Measurements from ENCODE around the gene DEAF1. TPM values are rescaled to one million over a fixed set of nuclear protein-coding genes. Genes with fewer than 3 reads are reported as not detected.

The DEAF1 gene
- total RNA-seq, 4 donors from 2014 or later = 14.8 to 42.4 (median 25.2) TPM

DNA sequence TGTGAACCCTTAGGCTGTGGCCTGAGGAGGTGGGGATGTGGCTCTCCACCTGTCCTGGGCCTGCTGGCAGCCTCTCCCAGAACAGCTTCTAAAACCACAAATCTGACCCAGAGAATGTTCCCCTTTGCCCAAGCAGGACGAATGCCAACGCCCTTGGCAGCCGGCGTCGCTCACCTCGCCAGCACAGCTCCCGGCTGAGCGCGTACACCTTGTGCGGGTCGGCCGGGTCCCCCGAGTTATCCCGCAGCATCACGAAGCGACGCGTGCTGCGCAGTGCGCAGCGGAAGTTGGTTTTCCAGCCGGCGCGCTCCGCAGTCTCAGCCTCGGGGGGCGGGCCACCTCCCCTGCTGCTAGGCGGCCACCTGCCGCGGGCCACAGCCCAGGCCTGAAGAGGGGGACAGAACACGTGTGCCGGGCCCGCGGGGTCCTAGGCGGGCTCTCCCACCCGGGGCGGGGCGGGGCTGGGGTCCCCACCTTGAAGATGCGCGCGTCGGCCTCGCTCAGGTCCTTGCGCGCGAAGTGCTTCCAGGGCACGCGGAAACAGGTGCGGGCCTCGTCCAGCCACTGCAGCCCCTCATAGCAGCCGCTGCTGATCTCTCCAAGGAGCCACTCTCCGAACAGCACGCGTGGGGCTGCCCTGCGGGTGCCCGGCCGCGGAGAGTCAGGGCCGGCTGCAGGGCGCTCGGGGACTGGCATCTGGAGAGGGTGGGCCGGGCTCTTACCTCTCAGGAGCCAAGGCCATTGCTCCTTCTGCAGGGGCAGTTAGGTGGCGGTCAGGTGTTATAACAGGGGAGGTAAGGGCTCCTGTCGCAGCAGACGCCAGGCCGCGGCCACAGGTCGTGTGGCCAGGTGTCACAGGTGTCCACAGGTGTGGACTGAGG lies 80.2 kb downstream of the DEAF1 start:
- H3K36me3 ChIP-seq = peaks cover 0 to 30% of the 10 kb centered on the region in 2 donors
- intact Hi-C loops (cut with DNase I; ENCODE audit: low total_unique reads) = loop anchor here (2.0 kb wide), 1 partner anchor 46 kb away; no protein-coding TSS in a partner anchor
- peaks cover 40 to 43% of the 10 kb centered on the region in 2 donors for H3K4me1 ChIP-seq
- in situ Hi-C loops (cut with MboI; ENCODE audit: low sequenced_read_pairs in 4 of 4) = no loop called here
- peak overlapping the region; percentile 91 to 94 (median 93) for H3K27ac ChIP-seq
- no peak for TF ChIP-seq CTCF (IDR thresholded peaks at IDR 0.05 in 4 of 5, conservative IDR thresholded peaks at IDR 0.05 in 1 of 5)
- no peak for TF ChIP-seq POLR2A (IDR thresholded peaks at IDR 0.05)
- no peaks in the 10 kb centered on the region for H3K9me3 ChIP-seq
- ATAC-seq = peak; percentile 27 to 51
- peak; percentile 62 to 80 for DNase-seq
- peak overlapping the region; percentile 66 to 85 (median 77) for H3K4me3 ChIP-seq
- no peaks in the 10 kb centered on the region for H3K27me3 ChIP-seq

GRCh38 chr11:614021-614622 lies 80.9 kb downstream of the DEAF1 start:
- H3K4me3 ChIP-seq = peak overlapping the region in 2 of 4 donors; percentile 82 to 85
- no peak for TF ChIP-seq CTCF (IDR thresholded peaks at IDR 0.05 in 4 of 5, conservative IDR thresholded peaks at IDR 0.05 in 1 of 5)
- TF ChIP-seq POLR2A (IDR thresholded peaks at IDR 0.05) = no peak

DNA sequence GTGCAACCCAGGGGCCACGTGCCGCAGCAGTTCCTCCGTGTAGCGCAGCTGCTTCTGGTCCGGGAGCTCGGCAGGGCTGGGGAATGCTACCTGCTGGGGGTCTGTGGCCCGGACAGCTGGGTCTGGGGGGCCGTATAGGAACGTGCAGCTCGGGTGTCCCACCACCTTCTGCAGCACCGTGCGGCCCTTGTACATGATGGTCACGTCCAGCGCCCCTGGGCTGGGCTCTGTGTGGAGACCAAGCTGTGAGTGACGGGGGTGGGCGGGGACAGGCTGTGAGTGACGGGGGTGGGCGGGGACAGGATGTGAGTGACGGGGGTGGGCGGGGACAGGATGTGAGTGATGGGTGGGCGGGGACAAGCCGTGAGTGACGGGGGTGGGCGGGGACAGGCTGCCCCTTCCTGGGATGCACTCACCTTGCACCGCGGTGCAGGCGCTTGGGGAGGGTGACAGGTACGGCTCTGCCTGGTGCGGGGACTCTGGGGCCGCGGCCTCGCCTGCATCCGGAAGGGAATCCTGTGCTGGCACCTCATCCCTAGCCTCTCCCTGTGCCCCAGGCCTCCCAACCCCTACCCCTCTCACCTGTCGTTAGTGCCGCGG lies 81.6 kb downstream of the DEAF1 start:
- DNase-seq = peak in 1 of 2 donors; percentile 73
- peaks cover 40 to 43% of the 10 kb centered on the region in 2 donors for H3K4me1 ChIP-seq
- TF ChIP-seq POLR2A (IDR thresholded peaks at IDR 0.05) (no peak), CTCF (IDR thresholded peaks at IDR 0.05 in 4 of 5, conservative IDR thresholded peaks at IDR 0.05 in 1 of 5) (no peak)
- peaks cover 0 to 44% of the 10 kb centered on the region in 2 donors for H3K36me3 ChIP-seq
- H3K9me3 ChIP-seq = no peaks in the 10 kb centered on the region
- H3K4me3 ChIP-seq = peak overlapping the region in 1 of 4 donors; percentile 82
- ATAC-seq = no peak
- no peaks in the 10 kb centered on the region for H3K27me3 ChIP-seq
- intact Hi-C loops (cut with DNase I; ENCODE audit: low total_unique reads) = no loop called here
- in situ Hi-C loops (cut with MboI; ENCODE audit: low sequenced_read_pairs in 4 of 4) = no loop called here
- peak overlapping the region; percentile 91 to 94 (median 94) for H3K27ac ChIP-seq

More at GRCh38 chr11:614021-614622, 80.9 kb downstream of the DEAF1 start:
- H3K9me3 ChIP-seq = no peaks in the 10 kb centered on the region
- ATAC-seq (no peak), DNase-seq (no peak)
- in situ Hi-C loops (cut with MboI; ENCODE audit: low sequenced_read_pairs in 4 of 4) (no loop called here), intact Hi-C loops (cut with DNase I; ENCODE audit: low total_unique reads) (loop anchor here (2.0 kb wide), 1 partner anchor 45 kb away; no protein-coding TSS in a partner anchor)
- peak overlapping the region; percentile 91 to 94 (median 93) for H3K27ac ChIP-seq
- H3K4me1 ChIP-seq = peaks cover 40 to 43% of the 10 kb centered on the region in 2 donors
- H3K27me3 ChIP-seq = no peaks in the 10 kb centered on the region
- H3K36me3 ChIP-seq = peaks cover 0 to 37% of the 10 kb centered on the region in 2 donors

- H3K4me3 ChIP-seq = no peak overlapping the region
- intact Hi-C loops (cut with DNase I; ENCODE audit: low total_unique reads) = loop anchor here (1.0 kb wide), 2 partner anchors 15 to 36 kb away; no protein-coding TSS in a partner anchor
These were observed 82.1 kb downstream of the DEAF1 start for GRCh38 chr11:612961-613300.

More at GRCh38 chr11:612961-613300, 82.1 kb downstream of the DEAF1 start:
- Histone ChIP-seq H3K27me3 (no peaks in the 10 kb centered on the region), H3K36me3 (peaks cover 0 to 49% of the 10 kb centered on the region in 2 donors), H3K27ac (peak overlapping the region; percentile 87 to 94 (median 92)), H3K4me1 (peaks cover 40 to 43% of the 10 kb centered on the region in 2 donors), H3K9me3 (no peaks in the 10 kb centered on the region)
- ATAC-seq (no peak), DNase-seq (no peak)
- in situ Hi-C loops (cut with MboI; ENCODE audit: low sequenced_read_pairs in 4 of 4) = no loop called here
- TF ChIP-seq POLR2A (IDR thresholded peaks at IDR 0.05) = no peak
- no peak for TF ChIP-seq CTCF (IDR thresholded peaks at IDR 0.05 in 4 of 5, conservative IDR thresholded peaks at IDR 0.05 in 1 of 5)

Data from gastrocnemius medialis (tissue), 4 donors.